HEK293 (cell line): ENCODE data around the gene ZC3H4.

Experiments used
- CTCF ChIA-PET: fragments of 350-600 bp; formaldehyde crosslinking; extraction: SDS; loops from one replicate; lab custom pipeline; 2021; ENCODE audit warnings: antibody characterized with exemption; lab: Yijun Ruan, JAX
- POLR2A ChIA-PET: fragments of 300-600 bp; formaldehyde crosslinking; extraction: SDS; loops from one replicate; lab custom pipeline; 2020; ENCODE audit warnings: antibody characterized with exemption, inconsistent platforms; lab: Yijun Ruan, JAX
- H3K27ac ChIP-seq: fragments of 200-500 bp; sonication (Bioruptor generic); 2 replicates; pipeline ENCODE4 v1.5.1; 2014; ENCODE audit warnings: low read depth, low read length, control low read depth, inconsistent platforms; ENCODE audit errors: extremely low read depth
- H3K36me3 ChIP-seq, 2 experiments: fragments of 200-500 bp in 1 of 2; sonication (Bioruptor generic) in 1 of 2; 1 replicate in 1 of 2; 2 replicates in 1 of 2; pipeline ENCODE4 v1.5.1; 2014 to 2017; ENCODE audit warnings: inconsistent platforms in 2 of 2, low read length in 2 of 2; ENCODE audit not compliant: control insufficient read depth in 2 of 2, insufficient read depth in 1 of 2
- H3K4me1 ChIP-seq: fragments of 200-500 bp; sonication (Bioruptor generic); 2 replicates; pipeline ENCODE4 v1.5.1; 2014; ENCODE audit warnings: mild to moderate bottlenecking, low read length, inconsistent platforms; ENCODE audit not compliant: control insufficient read depth, insufficient read depth
- H3K4me3 ChIP-seq: 2 replicates; pipeline ENCODE4 v1.5.1; 2011; ENCODE audit warnings: low read depth, mild to moderate bottlenecking, control low read depth, low read length, moderate library complexity
- H3K9me3 ChIP-seq: fragments of 200-500 bp; sonication (Bioruptor generic); 2 replicates; pipeline ENCODE4 v1.5.1; 2014; ENCODE audit warnings: low read depth, low read length, inconsistent platforms; ENCODE audit not compliant: control insufficient read depth, insufficient read depth
- FEZF1 ChIP-seq: fragments of 450-650 bp; formaldehyde crosslinking; IDR thresholded peaks from 2 replicates; pipeline ENCODE4 v1.5.1; 2016; ENCODE audit warnings: missing biosample characterization, missing genetic modification characterization
- KLF8 ChIP-seq: fragments of 450-650 bp; formaldehyde crosslinking; IDR thresholded peaks from 2 replicates; pipeline ENCODE4 v1.5.1; 2016; ENCODE audit warnings: missing biosample characterization, missing genetic modification characterization
- KLF9 ChIP-seq: fragments of 450-650 bp; formaldehyde crosslinking; IDR thresholded peaks from 2 replicates; pipeline ENCODE4 v1.5.1; 2016; ENCODE audit warnings: missing biosample characterization, missing genetic modification characterization, low read depth
- PRDM10 ChIP-seq: fragments of 450-650 bp; formaldehyde crosslinking; IDR thresholded peaks from 2 replicates; pipeline ENCODE4 v1.5.1; 2016; ENCODE audit warnings: missing biosample characterization, missing genetic modification characterization
- REPIN1 ChIP-seq: fragments of 450-650 bp; formaldehyde crosslinking; IDR thresholded peaks from 2 replicates; pipeline ENCODE4 v1.5.1; 2017; ENCODE audit warnings: missing biosample characterization, missing genetic modification characterization, low read depth
- SETDB1 ChIP-seq: IDR thresholded peaks from one replicate; pipeline ENCODE4 v1.6.1; 2017; ENCODE audit warnings: mild to moderate bottlenecking, low read length, moderate library complexity, mixed read lengths; ENCODE audit not compliant: insufficient read length
- SP2 ChIP-seq: fragments of 450-650 bp; formaldehyde crosslinking; IDR thresholded peaks from 2 replicates; pipeline ENCODE4 v1.5.1; 2016; ENCODE audit warnings: missing biosample characterization, missing genetic modification characterization
- ZBTB48 ChIP-seq: fragments of 450-650 bp; formaldehyde crosslinking; IDR thresholded peaks from 2 replicates; pipeline ENCODE4 v1.5.1; 2016; ENCODE audit warnings: missing biosample characterization, missing genetic modification characterization
- ZFHX2 ChIP-seq: fragments of 450-650 bp; formaldehyde crosslinking; conservative IDR thresholded peaks from 2 replicates; pipeline ENCODE4 v1.5.1; 2016; ENCODE audit warnings: missing biosample characterization, missing genetic modification characterization
- ZNF138 ChIP-seq: fragments of 450-650 bp; formaldehyde crosslinking; IDR thresholded peaks from 2 replicates; pipeline ENCODE4 v1.5.1; 2016; ENCODE audit warnings: missing biosample characterization, missing genetic modification characterization, borderline replicate concordance
- ZNF155 ChIP-seq: fragments of 450-650 bp; formaldehyde crosslinking; IDR thresholded peaks from 2 replicates; pipeline ENCODE4 v1.5.1; 2016; ENCODE audit warnings: missing biosample characterization, missing genetic modification characterization
- ZNF16 ChIP-seq: fragments of 450-650 bp; formaldehyde crosslinking; IDR thresholded peaks from 2 replicates; pipeline ENCODE4 v1.5.1; 2016; ENCODE audit warnings: low read depth, missing biosample characterization, missing genetic modification characterization
- ZNF169 ChIP-seq: fragments of 450-650 bp; formaldehyde crosslinking; IDR thresholded peaks from 2 replicates; pipeline ENCODE4 v1.5.1; 2016; ENCODE audit warnings: missing biosample characterization, missing genetic modification characterization
- ZNF18 ChIP-seq: fragments of 450-650 bp; formaldehyde crosslinking; IDR thresholded peaks from 2 replicates; pipeline ENCODE4 v1.5.1; 2016; ENCODE audit warnings: missing biosample characterization, missing genetic modification characterization
- ZNF19 ChIP-seq: fragments of 450-650 bp; formaldehyde crosslinking; IDR thresholded peaks from 2 replicates; pipeline ENCODE4; 2016; ENCODE audit warnings: missing biosample characterization, missing genetic modification characterization, low read depth
- ZNF248 ChIP-seq: fragments of 450-650 bp; formaldehyde crosslinking; IDR thresholded peaks from 2 replicates; pipeline ENCODE4 v1.5.1; 2017; ENCODE audit warnings: missing biosample characterization, missing genetic modification characterization
- ZNF280D ChIP-seq: fragments of 450-650 bp; formaldehyde crosslinking; IDR thresholded peaks from 2 replicates; pipeline ENCODE4 v1.5.1; 2016; ENCODE audit warnings: missing biosample characterization, missing genetic modification characterization
- ZNF366 ChIP-seq: fragments of 450-650 bp; formaldehyde crosslinking; conservative IDR thresholded peaks from 2 replicates; pipeline ENCODE4 v1.5.1; 2016; ENCODE audit warnings: missing biosample characterization, missing genetic modification characterization
- ZNF558 ChIP-seq: fragments of 450-650 bp; formaldehyde crosslinking; IDR thresholded peaks from 2 replicates; pipeline ENCODE4 v1.5.1; 2016; ENCODE audit warnings: missing biosample characterization, missing genetic modification characterization
- ZNF560 ChIP-seq: fragments of 450-650 bp; formaldehyde crosslinking; IDR thresholded peaks from 2 replicates; pipeline ENCODE4 v1.5.1; 2017; ENCODE audit warnings: missing biosample characterization, missing genetic modification characterization, borderline replicate concordance
- ZNF580 ChIP-seq: fragments of 450-650 bp; formaldehyde crosslinking; IDR thresholded peaks from 2 replicates; pipeline ENCODE4 v1.5.1; 2016; ENCODE audit warnings: missing biosample characterization, missing genetic modification characterization
- ZNF707 ChIP-seq: fragments of 450-650 bp; formaldehyde crosslinking; IDR thresholded peaks from 2 replicates; pipeline ENCODE4 v1.5.1; 2016; ENCODE audit warnings: missing biosample characterization, missing genetic modification characterization
- ZNF785 ChIP-seq: fragments of 450-650 bp; formaldehyde crosslinking; IDR thresholded peaks from 2 replicates; pipeline ENCODE4 v1.5.1; 2016; ENCODE audit warnings: missing biosample characterization, missing genetic modification characterization
- ZNF791 ChIP-seq: fragments of 450-650 bp; formaldehyde crosslinking; IDR thresholded peaks from 2 replicates; pipeline ENCODE4 v1.5.1; 2016; ENCODE audit warnings: missing biosample characterization, missing genetic modification characterization
- ZSCAN16 ChIP-seq: fragments of 450-650 bp; formaldehyde crosslinking; IDR thresholded peaks from 2 replicates; pipeline ENCODE4 v1.5.1; 2016; ENCODE audit warnings: missing biosample characterization, missing genetic modification characterization

ZC3H4 gene

GRCh38 chr19:47132194-47132852, 18.7 kb upstream of the ZC3H4 start:
- peak overlapping the region; percentile 75 for H3K4me3 ChIP-seq
- H3K4me1 ChIP-seq: peaks cover 22% of the 10 kb centered on the region
- POLR2A ChIA-PET: interaction anchor here (0.6 to 3.6 kb wide), 14 partner anchors 8 to 1693 kb away, joined by 3 to 86 read pairs (median 8); partner anchors contain the start of genes INAFM1 and ZC3H4
- H3K36me3 ChIP-seq: peaks cover 5 to 33% of the 10 kb centered on the region in 2 experiments; a peak in 2 of 3 replicates
- CTCF ChIA-PET: interaction anchor here (0.9 to 2.5 kb wide), 8 partner anchors 10 to 119 kb away, joined by 3 to 11 read pairs (median 7); no protein-coding TSS in a partner anchor
- H3K27ac ChIP-seq: peak overlapping the region; percentile 92
- TF ChIP-seq KLF8 (tag by site-specific recombination) (0 out of 2 replicates have a peak, but pooled peaks have one; percentile 39), ZNF18 (tag by site-specific recombination) (peak; percentile 66; the same call in 1 of the 2 replicates), ZSCAN16 (0 out of 2 replicates have a peak, but pooled peaks have one; percentile 21), ZFHX2 (tag by site-specific recombination) (no peak), ZNF280D (tag by site-specific recombination) (peak; percentile 75), ZNF791 (no peak), KLF9 (0 out of 2 replicates have a peak, but pooled peaks have one; percentile 17), ZNF558 (tag by site-specific recombination) (no peak), ZNF580 (tag by site-specific recombination) (peak; percentile 11; the same call in 1 of the 2 replicates), ZNF16 (tag by site-specific recombination) (no peak), REPIN1 (0 out of 2 replicates have a peak, but pooled peaks have one; percentile 59)
- H3K9me3 ChIP-seq: no peaks in the 10 kb centered on the region

GRCh38 chr19:47130589-47131227, 17.1 kb upstream of the ZC3H4 start, which contains the start of gene SAE1:
SAE1 (plus strand) TSS chr19:47130835; CDS start chr19:47130931, 96 bp downstream.
- ChIA-PET POLR2A (interaction anchor here (0.5 to 3.6 kb wide), 20 partner anchors 8 to 346 kb away, joined by 3 to 86 read pairs (median 5); partner anchors contain the start of genes CCDC9, TMEM160 and ZC3H4), CTCF (interaction anchor here (0.5 to 2.5 kb wide), 14 partner anchors 8 to 1163 kb away, joined by 3 to 11 read pairs (median 4); no protein-coding TSS in a partner anchor)
- Histone ChIP-seq H3K36me3 (peaks cover 5 to 19% of the 10 kb centered on the region in 2 experiments; a peak in 2 of 3 replicates), H3K9me3 (no peaks in the 10 kb centered on the region), H3K4me3 (peak within 1 kb of the TSS; percentile 75), H3K27ac (peak within 1 kb of the TSS; percentile 92), H3K4me1 (peaks cover 22% of the 10 kb centered on the region)
- no peak for TF ChIP-seq ZBTB48 (tag by site-specific recombination)
- TF ChIP-seq ZNF558 (tag by site-specific recombination): no peak
- peak; percentile 75 for TF ChIP-seq SP2
- peak; percentile 75 for TF ChIP-seq SETDB1
- TF ChIP-seq ZNF248 (tag by site-specific recombination): no peak
- TF ChIP-seq ZNF707 (tag by site-specific recombination): no peak
- TF ChIP-seq ZNF560 (tag by site-specific recombination): no peak
- no peak for TF ChIP-seq ZNF19 (tag by site-specific recombination)
- peak; percentile 46; the same call in 1 of the 2 replicates for TF ChIP-seq ZNF366 (tag by site-specific recombination)
- peak; percentile 23; the same call in 1 of the 2 replicates for TF ChIP-seq FEZF1 (tag by site-specific recombination)
- no peak for TF ChIP-seq ZNF785 (tag by site-specific recombination)
- no peak for TF ChIP-seq ZNF155 (tag by site-specific recombination)
- no peak for TF ChIP-seq ZNF169 (tag by site-specific recombination)
- TF ChIP-seq PRDM10 (tag by site-specific recombination): peak; percentile 72
- no peak for TF ChIP-seq ZNF138 (tag by site-specific recombination)
